Left forelimb (tissue), 1 donor: ENCODE measurements around the gene AKAP5.
A peak's percentile ranks its signal among the peaks of the same experiment; 100 is the strongest.
"Not testable (repeated sequence)": the region's sequence is repeated elsewhere in the genome, so short reads cannot be mapped to it uniquely, and the experiment has no call there.

Experiments
- DNase-seq: peaks from one replicate; pipeline ENCODE4 v3.0.0-alpha.2; 2018; ENCODE audit warnings: low spot score

The AKAP5 gene

GRCh38 chr14:64502887-64503433 is 37.7 kb downstream of the AKAP5 start:
- DNase-seq, result no peak

- peak; percentile 94 for DNase-seq
Observed at GRCh38 chr14:64503434-64504309, 38.4 kb downstream of the AKAP5 start, which contains the start of gene ZBTB25. Gene ZBTB25, minus strand, starts transcription at chr14:64503838. Its CDS starts 13,305 bp downstream, at chr14:64490533.

GRCh38 chr14:64504310-64504896 is 39.1 kb downstream of the AKAP5 start, which contains the start of gene ZBTB1:
Gene ZBTB1, plus strand, starts transcription at chr14:64504770. Its CDS starts 16,735 bp downstream, at chr14:64521505.
- peak; percentile 94 for DNase-seq

- DNase-seq, result peak; percentile 93
Observed at GRCh38 chr14:64504897-64505794, 39.8 kb downstream of the AKAP5 start.

- no peak for DNase-seq
Observed at GRCh38 chr14:64506721-64507120, 41.4 kb downstream of the AKAP5 start.

DNA sequence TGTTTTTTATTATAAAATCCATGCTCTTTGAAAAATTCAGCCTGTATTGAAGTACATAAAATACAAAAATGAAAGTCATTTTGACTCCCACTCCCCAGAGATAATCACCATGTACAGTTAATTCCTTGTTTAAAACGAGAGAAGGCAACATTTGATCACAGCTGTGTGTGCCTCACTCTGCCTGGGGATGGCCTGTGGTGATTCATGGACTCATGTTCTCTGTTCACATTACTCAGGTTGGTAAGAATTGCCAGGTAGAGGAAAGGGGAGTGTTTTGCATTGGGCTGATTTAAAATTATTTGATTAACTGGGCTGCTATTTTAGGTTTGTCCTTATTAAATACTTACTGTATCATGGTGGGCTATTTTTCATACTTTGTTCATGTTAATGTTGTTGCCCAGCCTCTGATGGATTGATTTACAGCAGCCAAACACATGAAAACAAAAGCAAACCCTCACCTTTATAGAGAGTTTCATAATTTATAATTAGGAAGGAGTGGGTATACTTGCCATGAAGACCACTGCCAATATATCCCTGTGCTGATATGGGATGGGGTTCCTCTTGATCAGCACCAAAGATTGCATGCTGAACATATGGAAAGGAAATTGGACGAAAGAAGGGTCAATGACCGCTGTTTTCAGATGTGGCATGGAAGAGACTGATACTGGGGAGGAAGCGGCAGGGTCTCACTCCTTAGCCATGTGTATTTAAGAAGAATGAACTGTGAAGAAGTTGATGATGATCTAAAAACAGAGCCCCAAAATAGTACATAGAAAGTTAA is 42.3 kb downstream of the AKAP5 start:
- DNase-seq, result no peak

- DNase-seq, result no peak
Observed at GRCh38 chr14:64508215-64508776, 43.0 kb downstream of the AKAP5 start.

- DNase-seq, result no peak
Observed at GRCh38 chr14:64509036-64509435, 43.7 kb downstream of the AKAP5 start.

DNA sequence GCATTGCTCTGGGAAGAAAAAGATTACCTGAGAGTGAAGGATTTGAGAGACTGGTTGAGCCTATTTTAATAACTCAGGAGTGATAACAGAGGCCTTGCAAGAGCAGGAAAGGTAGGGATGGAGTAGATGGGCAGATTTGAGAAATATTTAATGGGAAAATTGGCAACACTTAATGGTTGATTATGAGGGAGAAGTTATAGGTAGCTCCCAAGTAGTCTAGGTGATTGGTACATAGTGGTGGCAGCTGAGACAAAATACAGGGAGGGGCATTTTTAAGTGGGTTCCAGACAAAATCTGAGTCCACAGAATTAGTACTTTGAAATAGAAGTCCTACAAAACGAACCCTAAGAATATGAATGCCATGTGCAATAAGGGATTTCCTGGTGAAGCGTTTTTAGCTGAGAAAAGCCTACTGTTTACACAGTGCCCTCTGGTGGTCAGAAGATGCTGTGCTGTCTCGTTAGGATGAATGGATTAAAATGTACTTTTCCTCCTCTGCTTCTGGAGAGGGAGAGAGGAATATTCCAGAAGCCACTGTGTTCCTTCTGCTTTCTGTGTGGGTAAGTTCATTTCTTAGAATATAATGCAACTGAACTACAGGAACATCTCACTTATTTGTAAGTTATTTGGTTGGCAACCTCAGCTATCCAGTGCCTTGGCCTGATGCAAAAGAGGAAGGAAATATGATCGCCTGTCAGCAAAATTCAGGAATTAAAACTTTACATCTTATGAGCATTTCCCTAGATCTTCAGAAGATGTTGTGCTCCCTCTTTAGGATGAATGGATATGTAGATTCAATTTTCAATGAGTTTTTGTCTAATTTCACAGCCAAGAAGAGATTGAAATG is 45.7 kb downstream of the AKAP5 start:
- DNase-seq, result no peak

DNA sequence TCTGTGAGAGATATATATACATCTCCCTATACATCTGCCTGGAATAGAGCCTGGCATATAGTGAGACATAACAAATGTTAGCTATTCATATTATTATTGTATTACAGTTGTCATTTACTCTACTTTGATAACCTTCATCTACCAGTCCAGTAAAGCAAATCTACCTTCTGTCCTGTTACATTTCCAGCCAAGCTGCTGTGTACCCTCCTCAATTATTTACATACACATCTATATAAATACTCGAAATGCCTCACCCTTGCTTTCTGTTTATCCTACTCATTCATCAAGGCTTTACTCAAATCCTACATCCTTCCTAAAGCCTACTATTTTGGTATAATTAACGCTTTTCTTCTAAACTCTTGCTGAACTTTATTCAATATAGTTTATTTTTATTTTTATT is 48.0 kb downstream of the AKAP5 start:
- no peak for DNase-seq

DNA sequence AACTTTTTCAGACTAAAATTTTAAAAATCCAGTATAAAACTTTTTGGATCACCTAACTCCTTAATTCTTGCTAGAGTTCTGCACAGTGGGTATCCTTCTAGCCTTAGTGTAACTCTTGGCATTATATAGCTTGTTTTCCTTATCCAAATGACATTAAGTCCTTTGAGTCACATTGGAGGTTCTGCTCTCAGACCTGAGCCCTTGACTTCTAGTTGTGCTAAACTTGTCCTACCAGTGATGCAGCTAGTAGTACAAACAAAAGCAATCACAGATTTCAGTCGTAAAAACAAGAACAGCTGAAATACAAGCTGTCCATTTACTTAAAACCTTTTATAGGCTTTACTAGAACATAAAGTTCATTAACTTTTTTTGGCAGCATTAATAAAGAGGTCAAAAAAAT is 49.8 kb downstream of the AKAP5 start:
- DNase-seq, result no peak

- DNase-seq, result no peak
Observed at GRCh38 chr14:64516969-64517368, 51.7 kb downstream of the AKAP5 start.

- not testable (repeated sequence) for DNase-seq
Observed at GRCh38 chr14:64517667-64518066, 52.4 kb downstream of the AKAP5 start.

DNA sequence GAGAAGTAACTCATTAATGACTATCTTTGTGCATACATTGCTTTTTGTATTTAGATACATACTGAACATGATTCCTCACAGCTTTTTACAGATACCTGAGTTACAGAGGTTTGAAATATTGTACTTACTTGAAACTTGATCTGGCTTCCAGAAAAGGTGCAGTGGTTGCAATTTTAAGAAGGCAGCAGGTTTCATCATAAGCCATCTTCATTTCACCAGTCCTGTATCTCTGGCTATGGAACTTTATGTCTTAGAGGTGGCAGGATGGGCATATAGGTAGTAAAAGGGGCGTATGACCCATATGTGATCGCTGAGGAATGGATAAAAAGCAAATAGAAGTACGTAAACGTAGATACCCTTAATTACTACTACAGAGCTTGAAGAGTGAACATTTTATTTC is 52.9 kb downstream of the AKAP5 start:
- no peak for DNase-seq

DNA sequence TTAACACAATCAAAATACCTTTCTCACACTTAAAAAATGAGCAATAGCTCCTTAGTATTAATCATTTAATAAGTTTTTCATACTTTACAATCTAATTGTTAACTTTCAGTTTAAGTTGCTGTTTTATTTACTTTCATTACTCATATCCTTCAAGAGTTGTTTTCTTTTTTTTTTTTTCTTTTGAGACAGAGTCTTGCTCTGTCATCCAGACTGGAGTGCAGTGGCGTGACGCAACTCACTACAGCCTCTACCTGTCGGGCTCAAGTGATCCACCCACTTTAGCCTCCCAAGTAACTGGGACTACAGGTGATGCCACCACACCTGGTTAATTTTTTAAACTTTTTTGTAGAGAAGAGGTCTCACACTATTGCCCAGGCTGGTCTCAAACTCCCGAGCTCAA is 55.4 kb downstream of the AKAP5 start:
- no peak for DNase-seq

DNA sequence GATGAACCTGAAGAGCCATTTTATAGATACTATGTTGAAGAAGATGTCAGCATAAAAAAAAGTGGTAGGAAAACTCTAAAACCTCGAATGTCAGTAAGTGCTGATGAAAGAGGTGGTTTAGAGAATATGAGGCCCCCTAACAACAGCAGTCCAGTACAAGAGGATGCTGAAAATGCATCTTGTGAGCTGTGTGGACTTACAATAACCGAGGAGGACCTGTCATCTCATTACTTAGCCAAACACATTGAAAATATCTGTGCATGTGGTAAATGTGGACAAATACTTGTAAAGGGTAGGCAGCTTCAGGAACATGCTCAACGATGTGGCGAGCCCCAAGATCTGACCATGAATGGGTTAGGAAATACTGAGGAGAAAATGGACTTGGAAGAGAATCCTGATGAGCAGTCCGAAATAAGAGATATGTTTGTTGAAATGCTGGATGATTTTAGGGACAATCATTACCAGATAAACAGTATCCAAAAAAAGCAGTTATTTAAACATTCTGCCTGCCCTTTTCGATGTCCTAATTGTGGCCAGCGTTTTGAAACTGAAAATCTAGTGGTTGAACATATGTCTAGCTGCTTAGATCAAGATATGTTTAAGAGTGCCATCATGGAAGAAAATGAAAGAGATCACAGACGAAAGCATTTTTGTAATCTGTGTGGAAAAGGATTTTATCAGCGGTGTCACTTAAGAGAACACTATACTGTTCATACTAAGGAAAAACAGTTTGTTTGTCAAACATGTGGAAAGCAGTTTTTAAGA is 57.5 kb downstream of the AKAP5 start:
- no peak for DNase-seq
